IMR-90 (cell line): Measurements from ENCODE around the gene IRGQ. TPM values are rescaled to one million over a fixed set of nuclear protein-coding genes. Genes with fewer than 3 reads are reported as not detected.
A peak's percentile ranks its signal among the peaks of the same experiment; 100 is the strongest.

Experiments
- ATAC-seq: fragments of 200-7000 bp; cut with Tn5 transposase; 2 replicates; pipeline ENCODE4 v1.9.1; 2020; ENCODE audit warnings: low read depth, mild to moderate bottlenecking, moderate library complexity
- BruUV-seq: library from RNA; stranded (reverse); fragments of 400-500 nt; replicated peaks from 2 replicates; lab custom pipeline; 2021; lab: Mats Ljungman, UMichigan
- CTCF ChIA-PET: fragments of 300-600 bp; formaldehyde crosslinking; extraction: SDS; loops from one replicate; lab custom pipeline; 2021; ENCODE audit warnings: antibody characterized with exemption; lab: Yijun Ruan, JAX
- POLR2A ChIA-PET: fragments of 300-600 bp; sonication (Branson Sonifier 250); formaldehyde crosslinking; loops from one replicate; lab custom pipeline; 2022; ENCODE audit warnings: antibody characterized with exemption; ENCODE audit not compliant: unreplicated experiment; lab: Charles Lee
- DNase-seq: peaks from one replicate; pipeline ENCODE4 v3.0.0; 2013
- H2AFZ ChIP-seq: replicated peaks from 2 replicates; pipeline ENCODE3; 2013; ENCODE audit warnings: low read length, mild to moderate bottlenecking; ENCODE audit not compliant: poor library complexity
- H2AK5ac ChIP-seq: 2 replicates; pipeline ENCODE4 v1.6.1; 2013; ENCODE audit warnings: low read depth, low read length, inconsistent platforms
- H2AK9ac ChIP-seq: replicated peaks from 2 replicates; pipeline ENCODE3; 2013; ENCODE audit warnings: mild to moderate bottlenecking, low read depth, low read length, moderate library complexity; ENCODE audit not compliant: poor library complexity
- H2BK120ac ChIP-seq: 2 replicates; pipeline ENCODE4 v1.6.1; 2013; ENCODE audit warnings: low read depth, low read length, inconsistent platforms
- H2BK15ac ChIP-seq: 3 replicates; pipeline ENCODE4 v1.6.1; 2013; ENCODE audit warnings: low read depth, low read length, inconsistent platforms
- H2BK20ac ChIP-seq: 2 replicates; pipeline ENCODE4 v1.6.1; 2013; ENCODE audit warnings: low read depth, mild to moderate bottlenecking, inconsistent platforms, low read length, moderate library complexity
- H2BK5ac ChIP-seq: 2 replicates; pipeline ENCODE4 v1.6.1; 2013; ENCODE audit warnings: mild to moderate bottlenecking, low read depth, low read length, inconsistent platforms; ENCODE audit not compliant: poor library complexity, severe bottlenecking
- H3K14ac ChIP-seq: replicated peaks from 2 replicates; pipeline ENCODE4 v1.6.1; 2013; ENCODE audit warnings: low read depth, low read length, inconsistent platforms
- H3K18ac ChIP-seq: 2 replicates; pipeline ENCODE4 v1.6.1; 2013; ENCODE audit warnings: low read depth, low read length, control low read depth
- H3K23ac ChIP-seq: 2 replicates; pipeline ENCODE4 v1.6.1; 2013; ENCODE audit warnings: low read depth, low read length, inconsistent platforms
- H3K27ac ChIP-seq: 2 replicates; pipeline ENCODE4 v1.5.1; 2013; ENCODE audit warnings: mild to moderate bottlenecking, control low read depth, low read length; ENCODE audit not compliant: insufficient read depth
- H3K27me3 ChIP-seq: 2 replicates; pipeline ENCODE4 v1.6.1; 2013; ENCODE audit warnings: low read length; ENCODE audit not compliant: control insufficient read depth, insufficient read depth
- H3K36me3 ChIP-seq: 2 replicates; pipeline ENCODE4 v1.6.1; 2013; ENCODE audit warnings: low read length, mixed read lengths; ENCODE audit not compliant: control insufficient read depth, insufficient read depth
- H3K4ac ChIP-seq: 2 replicates; pipeline ENCODE4 v1.6.1; 2013; ENCODE audit warnings: low read depth, low read length, inconsistent platforms
- H3K4me1 ChIP-seq: 2 replicates; pipeline ENCODE4 v1.6.1; 2013; ENCODE audit warnings: low read length, mixed read lengths; ENCODE audit not compliant: control insufficient read depth, insufficient read depth
- H3K4me2 ChIP-seq: 2 replicates; pipeline ENCODE4 v1.6.1; 2013; ENCODE audit warnings: low read depth, mild to moderate bottlenecking, control low read depth, low read length, moderate library complexity
- H3K4me3 ChIP-seq: 2 replicates; pipeline ENCODE4 v1.5.1; 2013; ENCODE audit warnings: low read depth, mild to moderate bottlenecking, control low read depth, low read length, moderate library complexity; ENCODE audit not compliant: insufficient read depth
- H3K56ac ChIP-seq: 2 replicates; pipeline ENCODE4 v1.6.1; 2013; ENCODE audit warnings: low read length, inconsistent platforms; ENCODE audit not compliant: insufficient read depth; ENCODE audit errors: extremely low read depth
- H3K79me1 ChIP-seq, 2 experiments: 2 replicates each; pipeline ENCODE4 v1.6.1; 2013; ENCODE audit warnings: low read length in 2 of 2, inconsistent platforms in 1 of 2, low read depth in 1 of 2
- H3K9ac ChIP-seq: 2 replicates; pipeline ENCODE4 v1.6.1; 2013; ENCODE audit warnings: low read depth, low read length, control low read depth
- H3K9me1 ChIP-seq: 2 replicates; pipeline ENCODE4 v1.6.1; 2013; ENCODE audit warnings: low read length, inconsistent platforms; ENCODE audit not compliant: insufficient read depth
- H3K9me3 ChIP-seq: 2 replicates; pipeline ENCODE4 v1.6.1; 2013; ENCODE audit warnings: low read length; ENCODE audit not compliant: control insufficient read depth, insufficient read depth
- H4K20me1 ChIP-seq: 2 replicates; pipeline ENCODE4 v1.6.1; 2013; ENCODE audit warnings: low read length, inconsistent platforms; ENCODE audit not compliant: insufficient read depth
- H4K5ac ChIP-seq: 2 replicates; pipeline ENCODE4 v1.6.1; 2013; ENCODE audit warnings: mild to moderate bottlenecking, low read depth, low read length, control low read depth
- H4K8ac ChIP-seq, 2 experiments: 2 replicates each; pipeline ENCODE4 v1.6.1; 2013; ENCODE audit warnings: low read depth in 2 of 2, low read length in 2 of 2, control low read depth in 1 of 2, inconsistent platforms in 1 of 2
- H4K91ac ChIP-seq: 2 replicates; pipeline ENCODE4 v1.6.1; 2013; ENCODE audit warnings: low read depth, low read length, inconsistent platforms; ENCODE audit not compliant: insufficient read depth
- BHLHE40 ChIP-seq: fragments of 150-350 bp; IDR thresholded peaks from 2 replicates; pipeline ENCODE4 v1.6.1; 2016; ENCODE audit warnings: mild to moderate bottlenecking, low read depth, low read length
- CEBPB ChIP-seq: IDR thresholded peaks from 2 replicates; pipeline ENCODE4 v1.6.1; 2012; ENCODE audit warnings: low read depth, low read length, improper control_type of control experiment
- CHD1 ChIP-seq: IDR thresholded peaks from 2 replicates; pipeline ENCODE4 v1.6.1; 2012; ENCODE audit warnings: low read depth, low read length, improper control_type of control experiment
- CTCF ChIP-seq: conservative IDR thresholded peaks from 2 replicates; pipeline ENCODE4 v1.5.1; 2012; ENCODE audit warnings: mild to moderate bottlenecking, low read depth, low read length, improper control_type of control experiment
- FOS ChIP-seq: fragments of 150-350 bp; IDR thresholded peaks from 2 replicates; pipeline ENCODE4 v1.6.1; 2016; ENCODE audit warnings: low read depth, low read length
- MAZ ChIP-seq: IDR thresholded peaks from 2 replicates; pipeline ENCODE4 v1.6.1; 2012; ENCODE audit warnings: low read depth, mild to moderate bottlenecking, low read length, improper control_type of control experiment, moderate library complexity, borderline replicate concordance
- MXI1 ChIP-seq: IDR thresholded peaks from 2 replicates; pipeline ENCODE4 v1.6.1; 2012; ENCODE audit warnings: low read depth, mild to moderate bottlenecking, low read length, moderate library complexity, borderline replicate concordance
- NFE2L2 ChIP-seq: fragments of 150-350 bp; IDR thresholded peaks from 2 replicates; pipeline ENCODE4 v1.6.1; 2016; ENCODE audit warnings: low read depth, mild to moderate bottlenecking, low read length
- RAD21 ChIP-seq: IDR thresholded peaks from 2 replicates; pipeline ENCODE4 v1.6.1; 2012; ENCODE audit warnings: low read length, improper control_type of control experiment
- RFX5 ChIP-seq: IDR thresholded peaks from 2 replicates; pipeline ENCODE4 v1.8.0; 2012; ENCODE audit warnings: low read depth, mild to moderate bottlenecking, low read length, moderate library complexity
- SMC3 ChIP-seq: fragments of 150-350 bp; IDR thresholded peaks from 2 replicates; pipeline ENCODE4 v1.6.1; 2016; ENCODE audit warnings: low read depth, mild to moderate bottlenecking, antibody characterized with exemption, low read length, moderate library complexity
- WGBS, 2 experiments: methylation state at CpG; one replicate each; pipeline versions ENCODE4 v1.1.5 to v1.1.7; 2013; ENCODE audit warnings: missing lambda C conversion rate in 2 of 2; ENCODE audit not compliant: insufficient read length in 1 of 2; ENCODE audit errors: extremely low coverage in 2 of 2; 5-methylcytosine and 5-hydroxymethylcytosine counted together
- dilution Hi-C: fragments of 300-500 bp; cut with HindIII; formaldehyde crosslinking; loops from one replicate; pipeline ENCODE4 v1.14.3; 2018; ENCODE audit warnings: low sequenced_read_pairs; ENCODE audit not compliant: unreplicated experiment
- in situ Hi-C: fragments of 300-500 bp; cut with MboI; formaldehyde crosslinking; loops from 3 replicates; pipeline ENCODE4 v1.14.3; 2019; ENCODE audit warnings: low sequenced_read_pairs, inconsistent platforms, mixed read lengths
- intact Hi-C: fragments of 100-400 bp; cut with micrococcal nuclease; formaldehyde crosslinking; loops from 2 replicates; pipeline ENCODE4 v1.10.0; 2022
- polyA plus RNA-seq, 3 experiments: library from polyadenylated mRNA; depleted of rRNA; stranded (reverse); fragments of >200 nt; gene quantifications; 2 replicates each; pipeline ENCODE4 v1.2.3, GENCODE V29; 2012; ENCODE audit warnings: low replicate concordance in 1 of 3
- total RNA-seq: library from RNA; depleted of rRNA; stranded (reverse); fragments of >200 nt; gene quantifications from 2 replicates; pipeline ENCODE4 v1.2.3, GENCODE V29; 2012
- TF ChIP-seq, protein P1 (sequence below): fragments of 150-350 bp; IDR thresholded peaks from 2 replicates; pipeline ENCODE4 v1.6.1; 2016; ENCODE audit warnings: low read depth, mild to moderate bottlenecking, low read length, moderate library complexity, borderline replicate concordance
- TF ChIP-seq, protein P2 (sequence below): fragments of 150-350 bp; IDR thresholded peaks from 2 replicates; pipeline ENCODE4 v1.6.1; 2017; ENCODE audit warnings: mild to moderate bottlenecking, antibody characterized with exemption, low read length, low read depth

Gene IRGQ
- total and polyA plus RNA-seq, 2 of the 4 experiments (the other 2 are of a cell fraction) = 9.0 to 9.9 TPM

GRCh38 chr19:43575156-43575950 lies 20.6 kb downstream of the IRGQ start, which contains the start of the genes PINLYP and XRCC1:
TSS of gene PINLYP (plus strand) at chr19:43575801. CDS start at chr19:43577192, 1,391 bp downstream.
TSS of gene XRCC1 (minus strand) at chr19:43575527. CDS start at chr19:43575458, 69 bp downstream.
- peak within 1 kb of the TSS; percentile 91 for H4K91ac ChIP-seq
- H3K56ac ChIP-seq = peak within 1 kb of the TSS; percentile 74
- peaks cover 5% of the 10 kb centered on the region for H3K4me1 ChIP-seq
- H2AFZ ChIP-seq = peak within 1 kb of the TSS; percentile 98
- peak within 1 kb of the TSS; percentile 96 for H3K9ac ChIP-seq
- H4K20me1 ChIP-seq = no peaks in the 10 kb centered on the region
- H4K8ac ChIP-seq = peak within 1 kb of the TSS; percentile 78 to 92
- peak within 1 kb of the TSS; percentile 95 for H3K14ac ChIP-seq
- peak within 1 kb of the TSS; percentile 96 for H3K4ac ChIP-seq
- H3K79me1 ChIP-seq = peaks cover 24 to 46% of the 10 kb centered on the region in 2 experiments
- peak within 1 kb of the TSS; percentile 71 for H4K5ac ChIP-seq
- peak within 1 kb of the TSS; percentile 90 for H3K27ac ChIP-seq
- DNase-seq = peak; percentile 98
- H3K27me3 ChIP-seq = no peaks in the 10 kb centered on the region
- H2AK9ac ChIP-seq = peak within 1 kb of the TSS; percentile 94
- H3K23ac ChIP-seq = peak within 1 kb of the TSS; percentile 66
- 0 out of 2 replicates have a peak, but pooled peaks cover 1% of the 10 kb centered on the region for H3K36me3 ChIP-seq
- peak within 1 kb of the TSS; percentile 71 for H3K4me2 ChIP-seq
- H2AK5ac ChIP-seq = peak within 1 kb of the TSS; percentile 88
- dilution Hi-C loops = no loop called here
- no peaks in the 10 kb centered on the region for H3K9me3 ChIP-seq
- peak; percentile 99 for ATAC-seq
- H2BK120ac ChIP-seq = peak within 1 kb of the TSS; percentile 57; the same call in 1 of the 2 replicates
- 0% methylated on average over 6 of the region's 51 CpGs; no CpG with 5 or more reads in 1 of the 2 experiments for WGBS, 2 experiments
- CTCF ChIA-PET = interaction anchor here (1.0 kb wide), 1 partner anchor 20 kb away, joined by 3 read pairs; no protein-coding TSS in a partner anchor
- no peak within 1 kb of the TSS; the same call in 2 of the 3 replicates for H2BK15ac ChIP-seq
- BruUV-seq = no TSS peak
- no peak within 1 kb of the TSS for H2BK20ac ChIP-seq
- H3K9me1 ChIP-seq = peaks cover 3% of the 10 kb centered on the region; the same call in 1 of the 2 replicates
- in situ Hi-C loops = no loop called here
- POLR2A ChIA-PET = no interaction called here
- intact Hi-C loops = loop anchor here (1.0 kb wide), 1 partner anchor 21 kb away; the partner anchor contains the start of genes IRGQ and ZNF576
- peak within 1 kb of the TSS; percentile 16; the same call in 1 of the 2 replicates for H3K18ac ChIP-seq
- H2BK5ac ChIP-seq = peak within 1 kb of the TSS; percentile 82
- peak within 1 kb of the TSS; percentile 71 for H3K4me3 ChIP-seq
- TF ChIP-seq MXI1 = peak; percentile 71; the same call in 1 of the 2 replicates
- 0 out of 2 replicates have a peak, but pooled peaks have one; percentile 58 for TF ChIP-seq CHD1
- TF ChIP-seq SMC3 = no peak
- TF ChIP-seq FOS = no peak
- no peak for TF ChIP-seq RAD21
- peak; percentile 90 for TF ChIP-seq RFX5
- TF ChIP-seq CTCF = no peak
- TF ChIP-seq, protein P1, sequence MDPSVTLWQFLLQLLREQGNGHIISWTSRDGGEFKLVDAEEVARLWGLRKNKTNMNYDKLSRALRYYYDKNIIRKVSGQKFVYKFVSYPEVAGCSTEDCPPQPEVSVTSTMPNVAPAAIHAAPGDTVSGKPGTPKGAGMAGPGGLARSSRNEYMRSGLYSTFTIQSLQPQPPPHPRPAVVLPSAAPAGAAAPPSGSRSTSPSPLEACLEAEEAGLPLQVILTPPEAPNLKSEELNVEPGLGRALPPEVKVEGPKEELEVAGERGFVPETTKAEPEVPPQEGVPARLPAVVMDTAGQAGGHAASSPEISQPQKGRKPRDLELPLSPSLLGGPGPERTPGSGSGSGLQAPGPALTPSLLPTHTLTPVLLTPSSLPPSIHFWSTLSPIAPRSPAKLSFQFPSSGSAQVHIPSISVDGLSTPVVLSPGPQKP = no peak
- no peak for TF ChIP-seq BHLHE40
- TF ChIP-seq, protein P2, sequence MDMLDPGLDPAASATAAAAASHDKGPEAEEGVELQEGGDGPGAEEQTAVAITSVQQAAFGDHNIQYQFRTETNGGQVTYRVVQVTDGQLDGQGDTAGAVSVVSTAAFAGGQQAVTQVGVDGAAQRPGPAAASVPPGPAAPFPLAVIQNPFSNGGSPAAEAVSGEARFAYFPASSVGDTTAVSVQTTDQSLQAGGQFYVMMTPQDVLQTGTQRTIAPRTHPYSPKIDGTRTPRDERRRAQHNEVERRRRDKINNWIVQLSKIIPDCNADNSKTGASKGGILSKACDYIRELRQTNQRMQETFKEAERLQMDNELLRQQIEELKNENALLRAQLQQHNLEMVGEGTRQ = no peak
- no peak for TF ChIP-seq CEBPB
- TF ChIP-seq NFE2L2 = no peak
- TF ChIP-seq MAZ = peak; percentile 81
